Mucosa of descending colon (tissue), 3 donors: ENCODE results near the gene PIN4. TPM values are rescaled to one million over a fixed set of nuclear protein-coding genes. Genes with fewer than 3 reads are reported as not detected.

Source experiments
- ATAC-seq: fragments of 200-7000 bp; cut with Tn5 transposase; one replicate; pipeline ENCODE4 v1.9.1; 2020; ENCODE audit warnings: mild to moderate bottlenecking, moderate library complexity
- DNase-seq, 3 donors: peaks; one replicate each; pipeline ENCODE4 v3.0.0-alpha.2; 2020
- H3K36me3 ChIP-seq: fragments of 200-600 bp; one replicate; pipeline ENCODE4 v1.8.0; 2021; ENCODE audit warnings: low read depth, mild to moderate bottlenecking
- H3K4me1 ChIP-seq: fragments of 200-600 bp; one replicate; pipeline ENCODE4 v1.8.0; 2021; ENCODE audit warnings: low read depth, mild to moderate bottlenecking
- H3K4me3 ChIP-seq: fragments of 200-600 bp; one replicate; pipeline ENCODE4 v1.8.0; 2021; ENCODE audit warnings: mild to moderate bottlenecking
- H3K9me3 ChIP-seq: fragments of 200-600 bp; one replicate; pipeline ENCODE4 v1.8.0; 2021; ENCODE audit warnings: mild to moderate bottlenecking
- intact Hi-C, 2 donors: fragments of 100-400 bp; cut with DNase I in 1 of 2; cut with micrococcal nuclease in 1 of 2; formaldehyde crosslinking; loops; one replicate each; pipeline versions ENCODE4 v1.11.0 to v1.11.1; 2022; cut with DNase I, micrococcal nuclease
- long read RNA-seq, 2 donors: library from polyadenylated mRNA; unstranded; transcript quantifications; one replicate each; pipeline ENCODE4 v2.0.0, GENCODE V29; 2019 to 2021
- total RNA-seq, 3 donors: library from RNA; stranded (reverse); fragmentation: NEBNext Ultra II Directional in 2 of 3; extraction: Animal tissue kit (Norgen Biotek cat#: 25700) in 2 of 3; gene quantifications; one replicate each; pipeline versions ENCODE4 v1.2.1 to v1.2.4, GENCODE V29; 2021 to 2023
- TF ChIP-seq, protein P1 (sequence below): fragments of 200-600 bp; IDR thresholded peaks from one replicate; pipeline ENCODE4 v1.8.0; 2022; ENCODE audit warnings: antibody characterized with exemption, mild to moderate bottlenecking
- donor health status: DM: no; HTN: no; CAD: no; lungs with moderate emphysema.
- donor health status: DM: no; HTN: no; CAD: no.
- donor health status: DM: no; HTN: yes; CAD: no.

PIN4 gene
- 10 to 100 TPM; 10.8 to 11.7 (median 11.3) TPM for total RNA-seq
- long read RNA-seq, donor 1, transcript PIN4-203 (4 exons, 1,321 nt), result major isoform, 14 of 15 reads
- long read RNA-seq, donor 1, partial matches to known transcripts, result 0 of 15 reads
- long read RNA-seq, donor 1, other reads (novel, unspliced or antisense), result 1 of 15 reads
- long read RNA-seq, donor 2, transcript PIN4-203 (4 exons, 1,321 nt), result major isoform, 31 of 33 reads
- long read RNA-seq, donor 2, partial matches to known transcripts, result 0 of 33 reads
- long read RNA-seq, donor 2, other reads (novel, unspliced or antisense), result 1 of 33 reads

DNA sequence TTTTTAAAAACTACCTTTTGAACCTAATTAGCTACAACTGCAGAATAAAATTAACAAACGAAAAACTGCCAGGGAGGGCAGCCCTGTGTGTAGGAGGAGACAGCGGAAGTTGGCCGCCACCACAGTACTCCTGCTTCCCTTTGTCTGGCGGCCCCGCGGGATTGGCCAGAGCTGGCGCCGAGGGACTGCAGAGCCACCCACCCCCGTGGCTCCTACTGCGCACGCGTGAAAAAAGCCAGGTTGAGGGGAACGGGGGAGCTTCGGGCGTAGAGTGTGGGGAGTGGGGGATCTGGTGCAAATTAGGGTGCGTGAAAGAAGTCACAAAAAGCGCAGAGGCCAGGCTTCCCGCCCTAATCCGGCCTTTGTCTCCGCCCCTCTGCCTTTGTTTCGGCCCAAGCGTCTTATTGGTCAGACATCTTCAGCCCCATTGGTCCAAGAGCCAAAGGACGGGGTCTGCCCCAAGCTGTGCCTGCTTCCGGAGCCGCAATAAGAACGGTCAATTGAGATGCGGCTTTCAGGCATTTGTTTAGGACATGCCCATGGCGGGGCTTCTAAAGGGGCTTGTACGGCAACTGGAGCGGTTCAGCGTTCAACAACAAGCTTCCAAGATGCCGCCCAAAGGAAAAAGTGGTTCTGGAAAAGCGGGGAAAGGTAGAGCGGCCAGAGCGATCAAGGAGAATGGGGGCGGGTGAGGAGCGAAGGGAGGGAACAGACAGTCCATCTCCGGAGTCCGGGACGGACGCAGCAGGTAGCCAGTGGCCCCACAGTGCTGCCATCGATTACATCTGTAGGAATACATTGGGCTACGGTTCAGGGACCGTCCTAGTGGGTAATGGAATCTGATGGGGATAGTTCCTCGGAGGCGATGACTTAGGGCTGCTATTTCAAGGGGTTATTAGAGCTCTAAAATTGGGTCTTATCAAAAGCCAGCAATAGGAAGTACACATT, at the start of gene PIN4:
Gene PIN4 (plus strand): TSS at position 580 of the 948 bp plus-strand sequence. CDS start 29 bp downstream, at position 609.
- intact Hi-C loops, result no loop called here
- TF ChIP-seq, protein P1, sequence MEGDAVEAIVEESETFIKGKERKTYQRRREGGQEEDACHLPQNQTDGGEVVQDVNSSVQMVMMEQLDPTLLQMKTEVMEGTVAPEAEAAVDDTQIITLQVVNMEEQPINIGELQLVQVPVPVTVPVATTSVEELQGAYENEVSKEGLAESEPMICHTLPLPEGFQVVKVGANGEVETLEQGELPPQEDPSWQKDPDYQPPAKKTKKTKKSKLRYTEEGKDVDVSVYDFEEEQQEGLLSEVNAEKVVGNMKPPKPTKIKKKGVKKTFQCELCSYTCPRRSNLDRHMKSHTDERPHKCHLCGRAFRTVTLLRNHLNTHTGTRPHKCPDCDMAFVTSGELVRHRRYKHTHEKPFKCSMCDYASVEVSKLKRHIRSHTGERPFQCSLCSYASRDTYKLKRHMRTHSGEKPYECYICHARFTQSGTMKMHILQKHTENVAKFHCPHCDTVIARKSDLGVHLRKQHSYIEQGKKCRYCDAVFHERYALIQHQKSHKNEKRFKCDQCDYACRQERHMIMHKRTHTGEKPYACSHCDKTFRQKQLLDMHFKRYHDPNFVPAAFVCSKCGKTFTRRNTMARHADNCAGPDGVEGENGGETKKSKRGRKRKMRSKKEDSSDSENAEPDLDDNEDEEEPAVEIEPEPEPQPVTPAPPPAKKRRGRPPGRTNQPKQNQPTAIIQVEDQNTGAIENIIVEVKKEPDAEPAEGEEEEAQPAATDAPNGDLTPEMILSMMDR, result no peak
- peak; percentile 98 for ATAC-seq
- no peaks in the 10 kb centered on the region for H3K9me3 ChIP-seq
- H3K4me1 ChIP-seq, result no peaks in the 10 kb centered on the region
- peak; percentile 91 to 93 (median 92) for DNase-seq
- H3K36me3 ChIP-seq, result no peaks in the 10 kb centered on the region
- peak within 1 kb of the TSS; percentile 26 for H3K4me3 ChIP-seq

DNA sequence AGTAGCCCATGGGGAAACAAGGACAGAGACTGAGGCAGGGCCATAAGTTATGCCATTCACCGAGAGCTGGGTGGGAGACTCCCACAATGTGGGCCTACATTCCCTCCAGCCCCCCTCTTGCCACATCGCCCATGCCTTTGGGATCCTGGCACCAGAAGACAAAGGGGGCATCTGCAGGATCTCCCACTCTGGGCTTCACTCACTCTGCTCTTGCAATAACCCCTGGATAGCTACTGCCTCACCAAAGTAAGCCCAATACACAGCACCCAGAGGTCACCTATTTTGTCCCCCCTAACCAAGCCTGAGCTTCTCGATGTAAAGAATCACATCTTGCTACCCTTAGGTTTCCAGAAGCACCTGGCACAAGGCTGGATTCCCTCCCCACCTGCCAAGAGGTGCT, 49.1 kb upstream of the PIN4 start:
- DNase-seq (no peak), ATAC-seq (no peak)
- Histone ChIP-seq H3K36me3 (no peaks in the 10 kb centered on the region), H3K4me1 (no peaks in the 10 kb centered on the region), H3K9me3 (no peaks in the 10 kb centered on the region), H3K4me3 (no peak overlapping the region)
- intact Hi-C loops, result no loop called here
- TF ChIP-seq, protein P1, result no peak

DNA sequence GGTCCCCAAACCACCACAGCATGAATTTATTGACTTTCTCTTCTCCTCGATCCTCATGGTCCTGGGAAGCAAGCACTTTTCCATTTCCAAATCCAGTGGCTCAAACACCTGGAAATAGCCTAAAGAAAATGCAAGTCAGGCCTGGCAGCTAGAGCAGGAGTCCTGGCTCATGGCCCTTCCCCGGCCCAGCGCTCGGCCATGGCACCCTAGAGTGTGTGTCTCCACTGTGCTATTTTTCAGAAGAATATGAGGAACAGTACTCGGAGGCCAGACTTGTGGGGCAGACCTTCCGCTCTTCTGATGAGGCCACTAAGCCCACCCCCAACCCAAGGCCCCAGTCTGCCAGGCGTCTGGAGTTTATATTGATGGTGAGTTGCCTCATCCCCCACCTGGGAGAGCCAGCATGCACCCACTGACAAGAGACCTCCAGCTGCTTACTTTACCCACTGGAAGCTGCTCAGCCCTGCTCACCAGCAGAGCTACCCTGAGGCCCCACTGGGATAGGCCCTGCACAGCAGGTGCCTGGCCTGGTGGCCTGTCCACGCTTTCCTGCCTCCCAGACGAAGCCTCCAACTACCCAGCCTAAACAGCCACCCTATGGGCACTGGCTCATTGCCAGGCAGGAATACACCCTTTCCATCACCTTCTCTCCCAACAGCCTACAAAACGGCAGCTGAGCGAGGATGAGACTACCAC, 47.6 kb upstream of the PIN4 start:
- no peaks in the 10 kb centered on the region for H3K4me1 ChIP-seq
- DNase-seq (no peak), ATAC-seq (no peak)
- intact Hi-C loops, result no loop called here
- no peaks in the 10 kb centered on the region for H3K9me3 ChIP-seq
- H3K4me3 ChIP-seq, result no peak overlapping the region
- H3K36me3 ChIP-seq, result no peaks in the 10 kb centered on the region
- TF ChIP-seq, protein P1, result no peak

DNA sequence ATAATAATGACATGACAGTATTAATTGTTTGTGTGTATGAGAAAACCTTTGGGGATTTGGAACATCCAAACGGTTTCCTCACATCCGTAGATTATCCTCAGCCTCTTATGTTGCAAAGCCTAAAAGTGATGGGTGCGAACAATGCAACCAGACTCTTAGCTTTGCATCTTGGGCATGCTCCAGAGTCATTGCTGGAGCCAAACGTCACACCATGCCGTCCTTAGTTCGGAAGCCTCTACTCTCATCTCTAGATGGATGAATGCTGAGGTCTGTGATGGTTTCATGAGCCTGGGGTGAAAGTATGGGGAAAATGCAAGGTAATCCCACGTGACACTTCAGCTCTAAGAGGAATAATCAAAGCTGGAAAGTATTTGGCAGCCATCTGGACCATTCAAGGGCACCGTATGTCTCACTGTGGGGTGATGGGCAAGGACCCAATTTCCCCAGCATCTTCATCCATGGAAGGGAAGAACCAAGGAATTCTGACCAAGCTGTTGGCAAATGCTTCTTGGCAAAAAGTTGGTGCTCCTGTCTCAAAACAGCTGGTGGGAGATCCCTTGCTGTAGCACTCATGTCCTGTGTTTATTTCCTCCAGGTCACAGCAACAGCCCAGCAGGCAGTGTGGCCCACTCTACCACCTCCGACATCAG, 43.6 kb upstream of the PIN4 start:
- Histone ChIP-seq H3K4me3 (no peak overlapping the region), H3K36me3 (no peaks in the 10 kb centered on the region), H3K9me3 (no peaks in the 10 kb centered on the region), H3K4me1 (no peaks in the 10 kb centered on the region)
- no peak for ATAC-seq
- TF ChIP-seq, protein P1, result no peak
- intact Hi-C loops, result no loop called here
- DNase-seq, result no peak

DNA sequence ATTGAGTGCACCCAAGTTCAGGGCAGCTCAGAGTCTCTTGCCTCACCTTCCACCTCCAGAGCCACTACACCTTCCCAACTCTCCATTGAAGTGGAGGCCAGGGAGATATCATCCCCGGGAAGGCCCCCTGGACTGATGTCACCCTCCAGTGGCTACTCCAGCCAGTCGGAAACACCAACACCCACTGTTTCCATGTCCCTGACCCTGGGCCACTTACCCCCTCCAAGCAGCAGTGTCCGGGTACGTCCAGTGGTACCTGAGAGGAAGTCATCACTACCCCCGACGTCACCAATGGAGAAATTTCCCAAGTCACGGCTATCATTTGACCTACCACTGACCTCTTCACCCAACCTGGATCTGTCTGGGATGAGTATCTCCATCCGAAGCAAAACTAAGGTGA, 42.0 kb upstream of the PIN4 start:
- ATAC-seq, result no peak
- H3K9me3 ChIP-seq, result no peaks in the 10 kb centered on the region
- H3K4me3 ChIP-seq, result no peak overlapping the region
- no peaks in the 10 kb centered on the region for H3K36me3 ChIP-seq
- no peaks in the 10 kb centered on the region for H3K4me1 ChIP-seq
- intact Hi-C loops, result no loop called here
- DNase-seq, result no peak
- TF ChIP-seq, protein P1, result no peak
